Testis (tissue), 3 donors: ENCODE results near the gene NEURL2. TPM values are rescaled to one million over a fixed set of nuclear protein-coding genes. Genes with fewer than 3 reads are reported as not detected.

ENCODE experiments used
- DNase-seq: peaks from one replicate; pipeline ENCODE4 v3.0.0-alpha.2; 2019
- H3K27ac ChIP-seq, 2 donors: fragments of 200-600 bp; sonication (generic); one replicate each; pipeline ENCODE4 v1.5.1; 2019
- H3K27me3 ChIP-seq: fragments of 200-600 bp; sonication (generic); one replicate; pipeline ENCODE4 v1.5.1; 2019
- H3K36me3 ChIP-seq: fragments of 200-600 bp; sonication (generic); one replicate; pipeline ENCODE4 v1.5.1; 2017; ENCODE audit warnings: low read depth; ENCODE audit errors: missing control alignments
- H3K4me1 ChIP-seq: fragments of 200-600 bp; sonication (generic); one replicate; pipeline ENCODE4 v1.5.1; 2019
- H3K4me3 ChIP-seq, 2 donors: fragments of 200-600 bp; sonication (generic); one replicate each; pipeline ENCODE4 v1.5.1; 2017 to 2019
- H3K9me3 ChIP-seq: fragments of 200-600 bp; sonication (generic); one replicate; pipeline ENCODE4 v1.5.1; 2017
- CTCF ChIP-seq, 3 experiments: fragments of 450-650 bp in 2 of 3; fragments of 200-600 bp in 1 of 3; sonication (generic) in 1 of 3; IDR thresholded peaks; one replicate each; pipeline ENCODE4 v1.5.1; 2016 to 2019; ENCODE audit warnings: antibody characterized with exemption in 3 of 3, mild to moderate bottlenecking in 2 of 3, moderate library complexity in 1 of 3
- POLR2A ChIP-seq: fragments of 450-650 bp; IDR thresholded peaks from one replicate; pipeline ENCODE4 v1.6.1; 2017; ENCODE audit warnings: antibody characterized with exemption, mild to moderate bottlenecking, moderate library complexity
- WGBS, 2 donors: methylation state at CpG; one replicate each; pipeline ENCODE4 v1.1.5; 2018; 5-methylcytosine and 5-hydroxymethylcytosine counted together
- intact Hi-C: fragments of 100-400 bp; cut with DNase I; formaldehyde crosslinking; loops from one replicate; pipeline ENCODE4 v1.15.1; 2023; ENCODE audit warnings: low total_unique reads
- polyA plus RNA-seq: library from polyadenylated mRNA; stranded (reverse); fragments of 350-450 nt; fragmentation: Illumina TruSeq; extraction: RNeasy Lipid Tissue Mini Kit (QIAGEN cat#74804); gene quantifications from one replicate; pipeline ENCODE4 v1.2.3, GENCODE V29; 2014; ENCODE audit warnings: low read depth, low replicate concordance; ENCODE audit not compliant: insufficient read depth
- total RNA-seq, 2 donors: library from RNA; depleted of rRNA; stranded (reverse); fragments of >200 nt; gene quantifications; one replicate each; pipeline ENCODE4 v1.2.3, GENCODE V29; 2016

The NEURL2 gene
- total and polyA plus RNA-seq, 3 donors from 2014 or later, result 1.9 to 9.1 (median 7.0) TPM

- Histone ChIP-seq H3K36me3 (no peaks in the 10 kb centered on the region), H3K9me3 (no peaks in the 10 kb centered on the region), H3K27me3 (no peaks in the 10 kb centered on the region), H3K4me3 (no peak overlapping the region), H3K27ac (no peak overlapping the region), H3K4me1 (peaks cover 13% of the 10 kb centered on the region)
- TF ChIP-seq CTCF (IDR thresholded peaks at IDR 0.05), result no peak
- DNase-seq, result no peak
- intact Hi-C loops, result loop anchor here (10.0 kb wide), 1 partner anchor 62 kb away; no protein-coding TSS in a partner anchor
- 70 to 71% methylated on average over 2 to 4 of the region's 4 CpGs for WGBS, 2 donors
These were observed 2.0 kb upstream of the NEURL2 start for GRCh38 chr20:45892828-45893500.

- Histone ChIP-seq H3K4me1 (peaks cover 13% of the 10 kb centered on the region), H3K9me3 (no peaks in the 10 kb centered on the region), H3K27ac (peak overlapping the region in 1 of 2 donors; percentile 88), H3K36me3 (no peaks in the 10 kb centered on the region), H3K27me3 (no peaks in the 10 kb centered on the region), H3K4me3 (peak overlapping the region in 1 of 2 donors; percentile 68)
- 75 to 82% methylated on average over 9 of the region's 9 CpGs for WGBS, 2 donors
- TF ChIP-seq POLR2A, result no peak
- no peak for TF ChIP-seq CTCF (IDR thresholded peaks at IDR 0.05)
- intact Hi-C loops, result loop anchor here (10.0 kb wide), 1 partner anchor 63 kb away; no protein-coding TSS in a partner anchor
- DNase-seq, result peak; percentile 58
These were observed 1.2 kb upstream of the NEURL2 start for GRCh38 chr20:45892049-45892825.

- Histone ChIP-seq H3K27ac (peak overlapping the region; percentile 47 to 88), H3K4me1 (peaks cover 13% of the 10 kb centered on the region), H3K9me3 (no peaks in the 10 kb centered on the region), H3K36me3 (no peaks in the 10 kb centered on the region), H3K4me3 (peak overlapping the region; percentile 68), H3K27me3 (no peaks in the 10 kb centered on the region)
- intact Hi-C loops, result loop anchor here (10.0 kb wide), 1 partner anchor 64 kb away; no protein-coding TSS in a partner anchor
- peak; percentile 93 for DNase-seq
- 0% methylated on average over 10 to 66 of the region's 79 CpGs for WGBS, 2 donors
- TF ChIP-seq POLR2A, result no peak
- peak; percentile 29 to 62 (median 50) for TF ChIP-seq CTCF (IDR thresholded peaks at IDR 0.05)
These were observed 677 bp downstream of the NEURL2 start for GRCh38 chr20:45890077-45890984.

GRCh38 chr20:45888681-45889080 is 2.3 kb downstream of the NEURL2 start:
- intact Hi-C loops, result no loop called here

More at GRCh38 chr20:45888681-45889080, 2.3 kb downstream of the NEURL2 start:
- TF ChIP-seq CTCF (IDR thresholded peaks at IDR 0.05), result no peak
- TF ChIP-seq POLR2A, result no peak
- H3K4me1 ChIP-seq, result peaks cover 13% of the 10 kb centered on the region
- no peak for DNase-seq
- no peaks in the 10 kb centered on the region for H3K36me3 ChIP-seq
- no peak overlapping the region for H3K4me3 ChIP-seq
- no peaks in the 10 kb centered on the region for H3K27me3 ChIP-seq
- 77 to 82% methylated on average over 3 of the region's 3 CpGs for WGBS, 2 donors
- H3K9me3 ChIP-seq, result no peaks in the 10 kb centered on the region
- no peak overlapping the region for H3K27ac ChIP-seq
